Measurements from ENCODE around the gene DOK6. TPM values are rescaled to one million over a fixed set of nuclear protein-coding genes. Genes with fewer than 3 reads are reported as not detected.

DOK6 gene
- total and polyA plus RNA-seq, 2 donors (not counting 1 experiment from before 2014, with no cell fraction given), result not detected

DNA sequence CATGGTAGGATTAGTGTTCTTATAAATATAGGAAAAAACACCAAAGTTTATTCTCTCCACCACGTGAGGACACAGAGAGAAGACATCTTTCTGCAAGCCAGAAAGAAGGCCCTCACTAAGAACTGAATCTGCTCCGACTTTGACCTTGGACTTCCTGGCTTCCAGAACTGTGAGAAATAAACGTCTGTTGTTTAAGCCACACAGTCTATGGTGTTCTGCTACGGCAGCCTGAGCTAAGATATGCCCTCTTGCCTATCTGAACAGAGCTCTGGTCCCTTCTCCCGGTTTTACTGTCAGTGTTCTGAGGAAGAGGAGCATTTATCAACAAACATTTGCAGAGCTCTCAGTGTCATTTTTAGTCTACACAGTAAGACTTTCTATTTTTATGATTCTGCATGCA lies 131.3 kb downstream of the DOK6 start:
- H3K27me3 ChIP-seq (replicated peaks in 1 of 4; ENCODE audit: control extremely low read depth in 1 of 4, control insufficient read depth in 3 of 4, insufficient read depth in 4 of 4, low read length in 3 of 4), result no peaks in the 10 kb centered on the region
- Mint-ChIP-seq H3K4me3 (no peak overlapping the region), H3K27ac (no peak overlapping the region), H3K27me3 (no peaks in the 10 kb centered on the region), H3K9me3 (ENCODE audit: insufficient read depth) (no peaks in the 10 kb centered on the region), H3K4me1 (no peaks in the 10 kb centered on the region)
- ATAC-seq (ENCODE audit: low read depth) (no peak), DNase-seq (no peak)
- no peak overlapping the region for H2AFZ ChIP-seq (ENCODE audit: insufficient read depth, low read depth, low read length, poor library complexity, severe bottlenecking)
- TF ChIP-seq, protein P1, sequence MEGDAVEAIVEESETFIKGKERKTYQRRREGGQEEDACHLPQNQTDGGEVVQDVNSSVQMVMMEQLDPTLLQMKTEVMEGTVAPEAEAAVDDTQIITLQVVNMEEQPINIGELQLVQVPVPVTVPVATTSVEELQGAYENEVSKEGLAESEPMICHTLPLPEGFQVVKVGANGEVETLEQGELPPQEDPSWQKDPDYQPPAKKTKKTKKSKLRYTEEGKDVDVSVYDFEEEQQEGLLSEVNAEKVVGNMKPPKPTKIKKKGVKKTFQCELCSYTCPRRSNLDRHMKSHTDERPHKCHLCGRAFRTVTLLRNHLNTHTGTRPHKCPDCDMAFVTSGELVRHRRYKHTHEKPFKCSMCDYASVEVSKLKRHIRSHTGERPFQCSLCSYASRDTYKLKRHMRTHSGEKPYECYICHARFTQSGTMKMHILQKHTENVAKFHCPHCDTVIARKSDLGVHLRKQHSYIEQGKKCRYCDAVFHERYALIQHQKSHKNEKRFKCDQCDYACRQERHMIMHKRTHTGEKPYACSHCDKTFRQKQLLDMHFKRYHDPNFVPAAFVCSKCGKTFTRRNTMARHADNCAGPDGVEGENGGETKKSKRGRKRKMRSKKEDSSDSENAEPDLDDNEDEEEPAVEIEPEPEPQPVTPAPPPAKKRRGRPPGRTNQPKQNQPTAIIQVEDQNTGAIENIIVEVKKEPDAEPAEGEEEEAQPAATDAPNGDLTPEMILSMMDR (IDR thresholded peaks at IDR 0.05), result no peak
- TF ChIP-seq EZH2 (IDR thresholded peaks at IDR 0.05; ENCODE audit: borderline replicate concordance, insufficient read depth, low read depth, low read length, poor library complexity, severe bottlenecking), result no peak
- no peaks in the 10 kb centered on the region for H4K20me1 ChIP-seq (ENCODE audit: control insufficient read depth, insufficient read depth, low read length, poor library complexity, severe bottlenecking)
- no peaks in the 10 kb centered on the region for H3K79me2 ChIP-seq (ENCODE audit: control insufficient read depth, insufficient read depth, low read length)
- intact Hi-C loops (cut with micrococcal nuclease), result no loop called here
- no peaks in the 10 kb centered on the region for H3K9me3 ChIP-seq (ENCODE audit: control extremely low read depth in 1 of 3, control insufficient read depth in 2 of 3, insufficient read depth in 1 of 3, low read length in 2 of 3)
- 82% methylated on average over 4 of the region's 5 CpGs for WGBS (ENCODE audit: insufficient coverage)
- no peaks in the 10 kb centered on the region for H3K4me1 ChIP-seq (ENCODE audit: control insufficient read depth in 2 of 2, insufficient read depth in 2 of 2, low read length in 2 of 2)
- POLR2A ChIA-PET, result no interaction called here
- CTCF ChIA-PET, result no interaction called here
- H3K4me2 ChIP-seq (replicated peaks; ENCODE audit: low read depth, low read length, poor library complexity, severe bottlenecking), result no peak overlapping the region
- H3K9ac ChIP-seq (ENCODE audit: low read length), result no peak overlapping the region
- no peak overlapping the region for H3K4me3 ChIP-seq (ENCODE audit: control extremely low read depth in 1 of 5, extremely low read depth in 1 of 5, insufficient read depth in 1 of 5, low read depth in 2 of 5, low read length in 4 of 5)
- H3K27ac ChIP-seq (ENCODE audit: low read length in 2 of 2), result no peak overlapping the region
- H3K36me3 ChIP-seq (replicated peaks in 1 of 2; ENCODE audit: control extremely low read depth in 1 of 2, control insufficient read depth in 1 of 2, extremely low read depth in 1 of 2, insufficient read depth in 2 of 2, low read length in 1 of 2), result no peaks in the 10 kb centered on the region

DNA sequence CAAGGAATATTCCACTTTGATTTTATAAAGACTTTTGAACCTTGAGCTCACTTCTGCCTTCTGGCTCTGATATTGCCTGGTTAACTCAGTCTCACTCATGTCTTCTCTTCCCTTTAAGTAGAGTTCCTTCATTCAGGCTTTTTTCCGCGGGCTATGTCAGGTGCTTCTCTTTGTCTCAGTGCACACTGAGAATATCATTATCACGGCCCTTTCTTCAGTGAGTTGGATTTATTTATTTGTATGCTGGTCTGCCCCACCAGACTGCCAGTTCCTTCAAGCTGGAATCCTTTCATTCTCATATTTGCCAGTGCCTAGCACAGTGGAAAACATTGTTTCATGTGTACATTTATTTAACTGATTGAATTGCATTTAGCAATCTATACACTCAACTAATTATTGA lies 136.5 kb downstream of the DOK6 start:
- no peak overlapping the region for H3K27ac ChIP-seq (ENCODE audit: low read length in 2 of 2)
- TF ChIP-seq EZH2 (IDR thresholded peaks at IDR 0.05; ENCODE audit: borderline replicate concordance, insufficient read depth, low read depth, low read length, poor library complexity, severe bottlenecking), result no peak
- H3K9me3 ChIP-seq (ENCODE audit: control extremely low read depth in 1 of 3, control insufficient read depth in 2 of 3, insufficient read depth in 1 of 3, low read length in 2 of 3), result no peaks in the 10 kb centered on the region
- no peak overlapping the region for H3K4me3 ChIP-seq (ENCODE audit: control extremely low read depth in 1 of 5, extremely low read depth in 1 of 5, insufficient read depth in 1 of 5, low read depth in 2 of 5, low read length in 4 of 5)
- no CpG with 5 or more reads among the region's 3 CpGs for WGBS (ENCODE audit: insufficient coverage)
- H3K4me1 Mint-ChIP-seq, result no peaks in the 10 kb centered on the region
- H3K27me3 Mint-ChIP-seq, result no peaks in the 10 kb centered on the region
- no peaks in the 10 kb centered on the region for H4K20me1 ChIP-seq (ENCODE audit: control insufficient read depth, insufficient read depth, low read length, poor library complexity, severe bottlenecking)
- POLR2A ChIA-PET, result no interaction called here
- CTCF ChIA-PET, result no interaction called here
- H2AFZ ChIP-seq (ENCODE audit: insufficient read depth, low read depth, low read length, poor library complexity, severe bottlenecking), result no peak overlapping the region
- no peaks in the 10 kb centered on the region for H3K79me2 ChIP-seq (ENCODE audit: control insufficient read depth, insufficient read depth, low read length)
- no peaks in the 10 kb centered on the region for H3K36me3 ChIP-seq (replicated peaks in 1 of 2; ENCODE audit: control extremely low read depth in 1 of 2, control insufficient read depth in 1 of 2, extremely low read depth in 1 of 2, insufficient read depth in 2 of 2, low read length in 1 of 2)
- H3K27ac Mint-ChIP-seq, result no peak overlapping the region
- H3K9me3 Mint-ChIP-seq (ENCODE audit: insufficient read depth), result no peaks in the 10 kb centered on the region
- intact Hi-C loops (cut with micrococcal nuclease), result no loop called here
- H3K4me1 ChIP-seq (ENCODE audit: control insufficient read depth in 2 of 2, insufficient read depth in 2 of 2, low read length in 2 of 2), result no peaks in the 10 kb centered on the region
- no peak overlapping the region for H3K9ac ChIP-seq (ENCODE audit: low read length)
- no peak overlapping the region for H3K4me3 Mint-ChIP-seq
- DNase-seq, result no peak
- no peak for ATAC-seq (ENCODE audit: low read depth)
- no peak overlapping the region for H3K4me2 ChIP-seq (replicated peaks; ENCODE audit: low read depth, low read length, poor library complexity, severe bottlenecking)
- H3K27me3 ChIP-seq (replicated peaks in 1 of 4; ENCODE audit: control extremely low read depth in 1 of 4, control insufficient read depth in 3 of 4, insufficient read depth in 4 of 4, low read length in 3 of 4), result no peaks in the 10 kb centered on the region

All from B cell (primary cell).